NCI-H1048 (cell line): ENCODE measurements around the gene ERP27.

Experiments
- DNase-seq: peaks from one replicate; lab custom pipeline; 2025; lab: John Stamatoyannopoulos, UW

Gene ERP27

GRCh38 chr12:14938301-14938700 lies at the start of gene ERP27:
Gene ERP27 (minus strand): TSS chr12:14938537. CDS start chr12:14938508, 29 bp downstream.
- no peak for DNase-seq

GRCh38 chr12:14988035-14988434 lies 49.7 kb upstream of the ERP27 start:
- no peak for DNase-seq

- no peak for DNase-seq
Observed at GRCh38 chr12:14986449-14986848, 48.1 kb upstream of the ERP27 start.

GRCh38 chr12:14984766-14985285 lies 46.5 kb upstream of the ERP27 start:
- no peak for DNase-seq

- DNase-seq, result no peak
Observed at GRCh38 chr12:14984036-14984435, 45.7 kb upstream of the ERP27 start.

- no peak for DNase-seq
Observed at GRCh38 chr12:14982991-14983390, 44.7 kb upstream of the ERP27 start.

- DNase-seq, result no peak
Observed at GRCh38 chr12:14982562-14982961, 44.2 kb upstream of the ERP27 start.

- no peak for DNase-seq
Observed at GRCh38 chr12:14981049-14981448, 42.7 kb upstream of the ERP27 start.

GRCh38 chr12:14979468-14979867 lies 41.1 kb upstream of the ERP27 start:
- DNase-seq, result no peak

- DNase-seq, result no peak
Observed at GRCh38 chr12:14976658-14977057, 38.3 kb upstream of the ERP27 start.

GRCh38 chr12:14975457-14975856 lies 37.1 kb upstream of the ERP27 start:
- no peak for DNase-seq

- DNase-seq, result no peak
Observed at GRCh38 chr12:14974633-14975032, 36.3 kb upstream of the ERP27 start.

- DNase-seq, result no peak
Observed at GRCh38 chr12:14972816-14973215, 34.5 kb upstream of the ERP27 start, which contains the start of gene PDE6H. Gene PDE6H (plus strand): TSS chr12:14973042. CDS start chr12:14978013, 4,971 bp downstream.

- no peak for DNase-seq
Observed at GRCh38 chr12:14970473-14970872, 32.1 kb upstream of the ERP27 start.

- no peak for DNase-seq
Observed at GRCh38 chr12:14968478-14968877, 30.1 kb upstream of the ERP27 start.

- no peak for DNase-seq
Observed at GRCh38 chr12:14965221-14965620, 26.9 kb upstream of the ERP27 start.

- no peak for DNase-seq
Observed at GRCh38 chr12:14964406-14964805, 26.1 kb upstream of the ERP27 start.

- DNase-seq, result no peak
Observed at GRCh38 chr12:14963520-14963919, 25.2 kb upstream of the ERP27 start.

GRCh38 chr12:14962797-14963196 lies 24.5 kb upstream of the ERP27 start:
- no peak for DNase-seq

- DNase-seq, result no peak
Observed at GRCh38 chr12:14962153-14962539, 23.8 kb upstream of the ERP27 start.

- DNase-seq, result no peak
Observed at GRCh38 chr12:14961466-14962152, 23.3 kb upstream of the ERP27 start, which contains the start of gene ARHGDIB. Gene ARHGDIB (minus strand): TSS chr12:14961601. CDS start chr12:14950712, 10,889 bp downstream.

- no peak for DNase-seq
Observed at GRCh38 chr12:14960548-14961465, 22.5 kb upstream of the ERP27 start.
